HepG2 (cell line): ENCODE measurements around the gene SMAD7. TPM values are rescaled to one million over a fixed set of nuclear protein-coding genes. Genes with fewer than 3 reads are reported as not detected.

Experiments used
- HOXA5 ChIP-seq: sonication (generic); formaldehyde crosslinking; IDR thresholded peaks from 2 replicates; pipeline ENCODE4 v1.4.0; 2020; ENCODE audit warnings: missing genetic modification reagents
- TCF7 ChIP-seq: sonication (generic); IDR thresholded peaks from 2 replicates; pipeline ENCODE4 v1.6.1; 2016; ENCODE audit warnings: antibody characterized with exemption, low read depth
- polyA plus RNA-seq, 8 experiments: library from polyadenylated mRNA; depleted of rRNA in 3 of 8; stranded (reverse) in 7 of 8; unstranded in 1 of 8; fragments of >200 nt; fragmentation: Illumina TruSeq in 4 of 8; extraction: Trizol in 4 of 8; gene quantifications; 2 replicates each; pipeline versions ENCODE4 v1.2.1 to v1.2.3, GENCODE V29; 2011 to 2016; ENCODE audit warnings: low read depth in 4 of 8, missing spikeins in 1 of 8, mixed read lengths in 1 of 8; ENCODE audit not compliant: insufficient read depth in 1 of 8
- total RNA-seq, 5 experiments: library from RNA; depleted of rRNA; stranded (reverse); fragments of >200 nt; fragmentation: Illumina TruSeq; extraction: Trizol; gene quantifications; 2 replicates each; pipeline ENCODE4 v1.2.3, GENCODE V29; 2016; ENCODE audit warnings: low read depth in 1 of 5
- TF ChIP-seq, protein P1 (sequence below): sonication (generic); formaldehyde crosslinking; IDR thresholded peaks from 2 replicates; pipeline ENCODE4 v1.5.0; 2020; ENCODE audit warnings: mild to moderate bottlenecking, missing genetic modification reagents, borderline replicate concordance
- TF ChIP-seq, protein P2 (sequence below): sonication (generic); formaldehyde crosslinking; IDR thresholded peaks from 2 replicates; pipeline ENCODE4 v1.4.0; 2020; ENCODE audit warnings: missing genetic modification reagents, mild to moderate bottlenecking, borderline replicate concordance
- TF ChIP-seq, protein P3 (sequence below): sonication (generic); formaldehyde crosslinking; IDR thresholded peaks from 2 replicates; pipeline ENCODE4 v1.5.1; 2020; ENCODE audit warnings: missing genetic modification reagents, mild to moderate bottlenecking, borderline replicate concordance
- TF ChIP-seq, protein P4 (sequence below): sonication (generic); formaldehyde crosslinking; IDR thresholded peaks from 2 replicates; pipeline ENCODE4 v1.5.1; 2020; ENCODE audit warnings: mild to moderate bottlenecking, missing genetic modification reagents

The SMAD7 gene
- total and polyA plus RNA-seq, 2 of the 13 experiments (the other 11 are each of a cell fraction or from before 2014, with no cell fraction given), result 17.4 to 24.7 TPM

DNA sequence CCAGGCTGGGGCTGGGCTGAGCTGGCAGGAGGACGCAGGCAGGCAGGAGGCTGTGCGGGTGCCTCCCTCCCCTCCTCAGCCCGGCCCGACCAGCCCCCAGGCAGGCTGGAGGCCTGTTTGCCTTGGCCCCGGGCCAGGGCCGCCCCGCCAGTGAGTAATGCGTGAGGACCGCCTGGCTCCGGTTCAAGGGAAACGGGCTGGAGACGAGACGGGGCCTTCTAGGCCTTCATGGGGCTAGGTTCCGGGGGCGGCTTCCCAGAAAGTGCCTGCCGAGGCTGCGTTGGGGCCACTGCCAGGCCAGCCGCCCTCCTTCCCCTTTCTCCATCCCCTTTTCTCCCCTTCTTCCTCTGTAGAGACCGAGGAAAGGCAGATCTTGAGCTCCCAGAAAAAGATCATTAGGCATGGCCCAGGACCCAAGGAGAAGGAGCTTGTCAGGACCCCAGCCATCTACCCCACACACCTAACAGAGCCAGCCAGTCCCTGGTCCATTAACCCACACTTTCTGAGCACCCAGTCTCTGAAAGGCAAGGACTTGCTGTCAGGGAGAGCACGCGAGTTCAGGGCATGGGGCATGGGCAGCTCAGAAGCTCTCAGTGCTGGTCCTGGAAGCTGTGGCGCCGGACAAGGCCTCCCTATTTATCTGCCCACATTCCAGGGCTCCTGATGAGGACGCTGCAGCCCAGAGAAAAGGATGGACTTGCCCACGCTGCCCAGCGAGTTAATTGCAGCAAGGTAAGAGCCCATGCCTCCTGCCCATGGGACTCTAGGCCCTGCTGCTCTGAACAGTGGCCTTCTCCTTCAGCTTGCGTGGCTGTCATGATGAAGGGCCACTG, 48.5 kb downstream of the SMAD7 start (continued):
- TF ChIP-seq, protein P1, sequence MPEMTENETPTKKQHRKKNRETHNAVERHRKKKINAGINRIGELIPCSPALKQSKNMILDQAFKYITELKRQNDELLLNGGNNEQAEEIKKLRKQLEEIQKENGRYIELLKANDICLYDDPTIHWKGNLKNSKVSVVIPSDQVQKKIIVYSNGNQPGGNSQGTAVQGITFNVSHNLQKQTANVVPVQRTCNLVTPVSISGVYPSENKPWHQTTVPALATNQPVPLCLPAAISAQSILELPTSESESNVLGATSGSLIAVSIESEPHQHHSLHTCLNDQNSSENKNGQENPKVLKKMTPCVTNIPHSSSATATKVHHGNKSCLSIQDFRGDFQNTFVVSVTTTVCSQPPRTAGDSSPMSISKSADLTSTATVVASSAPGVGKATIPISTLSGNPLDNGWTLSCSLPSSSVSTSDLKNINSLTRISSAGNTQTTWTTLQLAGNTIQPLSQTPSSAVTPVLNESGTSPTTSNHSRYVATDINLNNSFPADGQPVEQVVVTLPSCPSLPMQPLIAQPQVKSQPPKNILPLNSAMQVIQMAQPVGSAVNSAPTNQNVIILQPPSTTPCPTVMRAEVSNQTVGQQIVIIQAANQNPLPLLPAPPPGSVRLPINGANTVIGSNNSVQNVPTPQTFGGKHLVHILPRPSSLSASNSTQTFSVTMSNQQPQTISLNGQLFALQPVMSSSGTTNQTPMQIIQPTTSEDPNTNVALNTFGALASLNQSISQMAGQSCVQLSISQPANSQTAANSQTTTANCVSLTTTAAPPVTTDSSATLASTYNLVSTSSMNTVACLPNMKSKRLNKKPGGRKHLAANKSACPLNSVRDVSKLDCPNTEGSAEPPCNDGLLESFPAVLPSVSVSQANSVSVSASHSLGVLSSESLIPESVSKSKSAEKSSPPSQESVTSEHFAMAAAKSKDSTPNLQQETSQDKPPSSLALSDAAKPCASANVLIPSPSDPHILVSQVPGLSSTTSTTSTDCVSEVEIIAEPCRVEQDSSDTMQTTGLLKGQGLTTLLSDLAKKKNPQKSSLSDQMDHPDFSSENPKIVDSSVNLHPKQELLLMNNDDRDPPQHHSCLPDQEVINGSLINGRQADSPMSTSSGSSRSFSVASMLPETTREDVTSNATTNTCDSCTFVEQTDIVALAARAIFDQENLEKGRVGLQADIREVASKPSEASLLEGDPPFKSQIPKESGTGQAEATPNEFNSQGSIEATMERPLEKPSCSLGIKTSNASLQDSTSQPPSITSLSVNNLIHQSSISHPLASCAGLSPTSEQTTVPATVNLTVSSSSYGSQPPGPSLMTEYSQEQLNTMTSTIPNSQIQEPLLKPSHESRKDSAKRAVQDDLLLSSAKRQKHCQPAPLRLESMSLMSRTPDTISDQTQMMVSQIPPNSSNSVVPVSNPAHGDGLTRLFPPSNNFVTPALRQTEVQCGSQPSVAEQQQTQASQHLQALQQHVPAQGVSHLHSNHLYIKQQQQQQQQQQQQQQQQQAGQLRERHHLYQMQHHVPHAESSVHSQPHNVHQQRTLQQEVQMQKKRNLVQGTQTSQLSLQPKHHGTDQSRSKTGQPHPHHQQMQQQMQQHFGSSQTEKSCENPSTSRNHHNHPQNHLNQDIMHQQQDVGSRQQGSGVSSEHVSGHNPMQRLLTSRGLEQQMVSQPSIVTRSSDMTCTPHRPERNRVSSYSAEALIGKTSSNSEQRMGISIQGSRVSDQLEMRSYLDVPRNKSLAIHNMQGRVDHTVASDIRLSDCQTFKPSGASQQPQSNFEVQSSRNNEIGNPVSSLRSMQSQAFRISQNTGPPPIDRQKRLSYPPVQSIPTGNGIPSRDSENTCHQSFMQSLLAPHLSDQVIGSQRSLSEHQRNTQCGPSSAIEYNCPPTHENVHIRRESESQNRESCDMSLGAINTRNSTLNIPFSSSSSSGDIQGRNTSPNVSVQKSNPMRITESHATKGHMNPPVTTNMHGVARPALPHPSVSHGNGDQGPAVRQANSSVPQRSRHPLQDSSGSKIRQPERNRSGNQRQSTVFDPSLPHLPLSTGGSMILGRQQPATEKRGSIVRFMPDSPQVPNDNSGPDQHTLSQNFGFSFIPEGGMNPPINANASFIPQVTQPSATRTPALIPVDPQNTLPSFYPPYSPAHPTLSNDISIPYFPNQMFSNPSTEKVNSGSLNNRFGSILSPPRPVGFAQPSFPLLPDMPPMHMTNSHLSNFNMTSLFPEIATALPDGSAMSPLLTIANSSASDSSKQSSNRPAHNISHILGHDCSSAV, result no peak
- TF ChIP-seq TCF7 (peak; percentile 50; the same call in 1 of the 2 replicates), HOXA5 (0 out of 2 replicates have a peak, but pooled peaks have one; percentile 36)
- TF ChIP-seq, protein P2, sequence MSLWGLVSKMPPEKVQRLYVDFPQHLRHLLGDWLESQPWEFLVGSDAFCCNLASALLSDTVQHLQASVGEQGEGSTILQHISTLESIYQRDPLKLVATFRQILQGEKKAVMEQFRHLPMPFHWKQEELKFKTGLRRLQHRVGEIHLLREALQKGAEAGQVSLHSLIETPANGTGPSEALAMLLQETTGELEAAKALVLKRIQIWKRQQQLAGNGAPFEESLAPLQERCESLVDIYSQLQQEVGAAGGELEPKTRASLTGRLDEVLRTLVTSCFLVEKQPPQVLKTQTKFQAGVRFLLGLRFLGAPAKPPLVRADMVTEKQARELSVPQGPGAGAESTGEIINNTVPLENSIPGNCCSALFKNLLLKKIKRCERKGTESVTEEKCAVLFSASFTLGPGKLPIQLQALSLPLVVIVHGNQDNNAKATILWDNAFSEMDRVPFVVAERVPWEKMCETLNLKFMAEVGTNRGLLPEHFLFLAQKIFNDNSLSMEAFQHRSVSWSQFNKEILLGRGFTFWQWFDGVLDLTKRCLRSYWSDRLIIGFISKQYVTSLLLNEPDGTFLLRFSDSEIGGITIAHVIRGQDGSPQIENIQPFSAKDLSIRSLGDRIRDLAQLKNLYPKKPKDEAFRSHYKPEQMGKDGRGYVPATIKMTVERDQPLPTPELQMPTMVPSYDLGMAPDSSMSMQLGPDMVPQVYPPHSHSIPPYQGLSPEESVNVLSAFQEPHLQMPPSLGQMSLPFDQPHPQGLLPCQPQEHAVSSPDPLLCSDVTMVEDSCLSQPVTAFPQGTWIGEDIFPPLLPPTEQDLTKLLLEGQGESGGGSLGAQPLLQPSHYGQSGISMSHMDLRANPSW (CRISPR knock-in tag), result peak; percentile 86; the same call in 1 of the 2 replicates
- TF ChIP-seq, protein P3, sequence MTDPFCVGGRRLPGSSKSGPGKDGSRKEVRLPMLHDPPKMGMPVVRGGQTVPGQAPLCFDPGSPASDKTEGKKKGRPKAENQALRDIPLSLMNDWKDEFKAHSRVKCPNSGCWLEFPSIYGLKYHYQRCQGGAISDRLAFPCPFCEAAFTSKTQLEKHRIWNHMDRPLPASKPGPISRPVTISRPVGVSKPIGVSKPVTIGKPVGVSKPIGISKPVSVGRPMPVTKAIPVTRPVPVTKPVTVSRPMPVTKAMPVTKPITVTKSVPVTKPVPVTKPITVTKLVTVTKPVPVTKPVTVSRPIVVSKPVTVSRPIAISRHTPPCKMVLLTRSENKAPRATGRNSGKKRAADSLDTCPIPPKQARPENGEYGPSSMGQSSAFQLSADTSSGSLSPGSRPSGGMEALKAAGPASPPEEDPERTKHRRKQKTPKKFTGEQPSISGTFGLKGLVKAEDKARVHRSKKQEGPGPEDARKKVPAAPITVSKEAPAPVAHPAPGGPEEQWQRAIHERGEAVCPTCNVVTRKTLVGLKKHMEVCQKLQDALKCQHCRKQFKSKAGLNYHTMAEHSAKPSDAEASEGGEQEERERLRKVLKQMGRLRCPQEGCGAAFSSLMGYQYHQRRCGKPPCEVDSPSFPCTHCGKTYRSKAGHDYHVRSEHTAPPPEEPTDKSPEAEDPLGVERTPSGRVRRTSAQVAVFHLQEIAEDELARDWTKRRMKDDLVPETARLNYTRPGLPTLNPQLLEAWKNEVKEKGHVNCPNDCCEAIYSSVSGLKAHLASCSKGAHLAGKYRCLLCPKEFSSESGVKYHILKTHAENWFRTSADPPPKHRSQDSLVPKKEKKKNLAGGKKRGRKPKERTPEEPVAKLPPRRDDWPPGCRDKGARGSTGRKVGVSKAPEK, result peak; percentile 74; the same call in 1 of the 2 replicates
- TF ChIP-seq, protein P4, sequence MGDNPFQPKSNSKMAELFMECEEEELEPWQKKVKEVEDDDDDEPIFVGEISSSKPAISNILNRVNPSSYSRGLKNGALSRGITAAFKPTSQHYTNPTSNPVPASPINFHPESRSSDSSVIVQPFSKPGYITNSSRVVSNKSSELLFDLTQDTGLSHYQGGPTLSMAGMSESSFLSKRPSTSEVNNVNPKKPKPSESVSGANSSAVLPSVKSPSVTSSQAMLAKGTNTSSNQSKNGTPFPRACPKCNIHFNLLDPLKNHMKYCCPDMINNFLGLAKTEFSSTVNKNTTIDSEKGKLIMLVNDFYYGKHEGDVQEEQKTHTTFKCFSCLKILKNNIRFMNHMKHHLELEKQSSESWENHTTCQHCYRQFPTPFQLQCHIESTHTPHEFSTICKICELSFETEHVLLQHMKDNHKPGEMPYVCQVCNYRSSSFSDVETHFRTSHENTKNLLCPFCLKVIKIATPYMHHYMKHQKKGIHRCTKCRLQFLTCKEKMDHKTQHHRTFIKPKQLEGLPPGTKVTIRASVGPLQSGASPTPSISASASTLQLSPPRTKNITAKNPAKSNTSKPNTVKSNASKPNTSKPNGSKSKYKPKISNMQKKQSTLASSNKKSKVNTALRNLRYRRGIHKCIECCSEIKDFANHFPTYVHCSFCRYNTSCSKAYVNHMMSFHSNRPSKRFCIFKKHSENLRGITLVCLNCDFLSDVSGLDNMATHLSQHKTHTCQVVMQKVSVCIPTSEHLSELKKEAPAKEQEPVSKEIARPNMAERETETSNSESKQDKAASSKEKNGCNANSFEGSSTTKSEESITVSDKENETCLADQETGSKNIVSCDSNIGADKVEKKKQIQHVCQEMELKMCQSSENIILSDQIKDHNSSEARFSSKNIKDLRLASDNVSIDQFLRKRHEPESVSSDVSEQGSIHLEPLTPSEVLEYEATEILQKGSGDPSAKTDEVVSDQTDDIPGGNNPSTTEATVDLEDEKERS (CRISPR knock-in tag), result peak; percentile 72; the same call in 1 of the 2 replicates
